Upper lobe of left lung (tissue), 4 donors: ENCODE measurements around the gene ZNF729.

ENCODE experiments used
- CTCF ChIP-seq, 6 experiments: fragments of 450-650 bp in 4 of 6; fragments of 200-600 bp in 2 of 6; sonication (generic) in 2 of 6; IDR thresholded peaks; one replicate each; pipeline ENCODE4 v1.5.1; 2016 to 2019; ENCODE audit warnings: antibody characterized with exemption in 6 of 6
- EP300 ChIP-seq, 4 donors: sonication (generic); formaldehyde crosslinking; IDR thresholded peaks; one replicate each; pipeline ENCODE4 v1.5.1; 2017; ENCODE audit warnings: antibody characterized with exemption in 4 of 4, control low read depth in 2 of 4
- POLR2A ChIP-seq, 4 donors: fragments of 450-650 bp; IDR thresholded peaks; one replicate each; pipeline ENCODE4 v1.5.1; 2016 to 2017; ENCODE audit warnings: antibody characterized with exemption in 4 of 4, mild to moderate bottlenecking in 2 of 4

- TF ChIP-seq CTCF (IDR thresholded peaks at IDR 0.05) (no peak), POLR2A (IDR thresholded peaks at IDR 0.05) (no peak), EP300 (IDR thresholded peaks at IDR 0.05) (no peak)
These were observed 45.3 kb downstream of the ZNF729 start for GRCh38 chr19:22331521-22331920.
